A673 (cell line): ENCODE results near the gene WDFY4. TPM values are rescaled to one million over a fixed set of nuclear protein-coding genes. Genes with fewer than 3 reads are reported as not detected.

ENCODE experiments used
- BruUV-seq: library from RNA; stranded (reverse); fragments of 400-500 nt; replicated peaks from 2 replicates; lab custom pipeline; 2021; lab: Mats Ljungman, UMichigan
- CTCF ChIA-PET: fragments of 300-600 bp; sonication (Branson Sonifier 250); formaldehyde crosslinking; loops from one replicate; lab custom pipeline; 2022; ENCODE audit warnings: antibody characterized with exemption; lab: Charles Lee
- POLR2A ChIA-PET: fragments of 300-600 bp; sonication (Branson Sonifier 250); formaldehyde crosslinking; loops from one replicate; lab custom pipeline; 2022; ENCODE audit warnings: antibody characterized with exemption; ENCODE audit not compliant: low non-redundant PET; lab: Charles Lee
- DNase-seq: peaks from one replicate; pipeline ENCODE4 v3.0.0-alpha.2; 2015; ENCODE audit warnings: low spot score
- H3K27ac ChIP-seq: fragments of 200-600 bp; sonication (generic); 2 replicates; pipeline ENCODE4 v1.5.1; 2016; ENCODE audit warnings: mixed run types, low read depth, mild to moderate bottlenecking, mixed read lengths, antibody characterized with exemption, low read length; ENCODE audit not compliant: poor library complexity, severe bottlenecking
- H3K27me3 ChIP-seq: fragments of 200-600 bp; sonication (generic); replicated peaks from 2 replicates; pipeline ENCODE4 v1.6.1; 2017; ENCODE audit warnings: mixed run types, low read depth, mild to moderate bottlenecking, mixed read lengths, antibody characterized with exemption, low read length; ENCODE audit not compliant: insufficient read depth, poor library complexity
- H3K36me3 ChIP-seq: fragments of 200-600 bp; sonication (generic); 2 replicates; pipeline ENCODE4 v1.6.1; 2016; ENCODE audit warnings: mixed run types, mild to moderate bottlenecking, mixed read lengths, antibody characterized with exemption, low read length; ENCODE audit not compliant: insufficient read depth, poor library complexity, severe bottlenecking
- H3K4me1 ChIP-seq: fragments of 200-600 bp; sonication (generic); 2 replicates; pipeline ENCODE4 v1.6.1; 2017; ENCODE audit warnings: mixed run types, mild to moderate bottlenecking, mixed read lengths, antibody characterized with exemption, low read length; ENCODE audit not compliant: insufficient read depth, poor library complexity, severe bottlenecking
- H3K4me3 ChIP-seq: fragments of 200-600 bp; sonication (generic); 2 replicates; pipeline ENCODE4 v1.5.1; 2016; ENCODE audit warnings: low read depth, mixed run types, mild to moderate bottlenecking, mixed read lengths, low read length; ENCODE audit not compliant: poor library complexity, severe bottlenecking
- H3K9me3 ChIP-seq: fragments of 200-600 bp; sonication (generic); 2 replicates; pipeline ENCODE4 v1.6.1; 2016; ENCODE audit warnings: mixed run types, low read depth, mild to moderate bottlenecking, mixed read lengths, antibody characterized with exemption, low read length; ENCODE audit not compliant: poor library complexity, severe bottlenecking
- CTCF ChIP-seq: fragments of 300-800, 200-600 bp; sonication (generic); conservative IDR thresholded peaks from 2 replicates; pipeline ENCODE4 v1.5.1; 2017; ENCODE audit warnings: low read depth, mild to moderate bottlenecking, antibody characterized with exemption, low read length, moderate library complexity, mixed read lengths
- EZH2 ChIP-seq: fragments of 200-600 bp; sonication (generic); IDR thresholded peaks from 2 replicates; pipeline ENCODE4 v1.6.1; 2017; ENCODE audit warnings: borderline replicate concordance, low read depth, mild to moderate bottlenecking, mixed read lengths, antibody characterized with exemption, low read length; ENCODE audit not compliant: poor library complexity, severe bottlenecking
- intact Hi-C: fragments of 100-400 bp; cut with micrococcal nuclease; formaldehyde crosslinking; loops from one replicate; pipeline ENCODE4 v1.10.0; 2022; ENCODE audit not compliant: unreplicated experiment
- total RNA-seq: library from RNA; stranded (reverse); gene quantifications from 2 replicates; pipeline ENCODE4 v1.2.3, GENCODE V29; 2021

Gene WDFY4
- total RNA-seq, 1 experiment from 2014 or later, result not detected

- intact Hi-C loops, result no loop called here
- H3K9me3 ChIP-seq, result no peaks in the 10 kb centered on the region
- H3K4me3 ChIP-seq, result no peak overlapping the region
- no peak for DNase-seq
- TF ChIP-seq EZH2, result no peak
- TF ChIP-seq CTCF, result no peak
- H3K27ac ChIP-seq, result no peak overlapping the region
- POLR2A ChIA-PET, result no interaction called here
- no TSS peak for BruUV-seq
- no peaks in the 10 kb centered on the region for H3K27me3 ChIP-seq
- CTCF ChIA-PET, result no interaction called here
- no peaks in the 10 kb centered on the region for H3K36me3 ChIP-seq
- no peaks in the 10 kb centered on the region for H3K4me1 ChIP-seq
These were observed 37.8 kb downstream of the WDFY4 start for GRCh38 chr10:48722153-48723145.

GRCh38 chr10:48724127-48724526 lies 39.5 kb downstream of the WDFY4 start:
- Histone ChIP-seq H3K4me1 (no peaks in the 10 kb centered on the region), H3K27ac (no peak overlapping the region), H3K36me3 (no peaks in the 10 kb centered on the region), H3K9me3 (no peaks in the 10 kb centered on the region), H3K4me3 (no peak overlapping the region), H3K27me3 (peaks cover 5% of the 10 kb centered on the region)
- no peak for DNase-seq
- CTCF ChIA-PET, result no interaction called here
- no TSS peak for BruUV-seq
- intact Hi-C loops, result no loop called here
- TF ChIP-seq EZH2 (no peak), CTCF (no peak)
- POLR2A ChIA-PET, result no interaction called here

GRCh38 chr10:48725708-48726107 lies 41.0 kb downstream of the WDFY4 start:
- POLR2A ChIA-PET, result no interaction called here
- Histone ChIP-seq H3K4me1 (no peaks in the 10 kb centered on the region), H3K9me3 (no peaks in the 10 kb centered on the region), H3K4me3 (no peak overlapping the region), H3K27ac (no peak overlapping the region), H3K36me3 (no peaks in the 10 kb centered on the region), H3K27me3 (peaks cover 9% of the 10 kb centered on the region)
- intact Hi-C loops, result no loop called here
- no TSS peak for BruUV-seq
- TF ChIP-seq CTCF (no peak), EZH2 (no peak)
- no peak for DNase-seq
- CTCF ChIA-PET, result no interaction called here
